IMR-90 (cell line): ENCODE results near the gene PARD3. TPM values are rescaled to one million over a fixed set of nuclear protein-coding genes. Genes with fewer than 3 reads are reported as not detected.

Source experiments
- ATAC-seq: fragments of 200-7000 bp; cut with Tn5 transposase; 2 replicates; pipeline ENCODE4 v1.9.1; 2020; ENCODE audit warnings: low read depth, mild to moderate bottlenecking, moderate library complexity
- BruUV-seq: library from RNA; stranded (reverse); fragments of 400-500 nt; replicated peaks from 2 replicates; lab custom pipeline; 2021; lab: Mats Ljungman, UMichigan
- CTCF ChIA-PET: fragments of 300-600 bp; formaldehyde crosslinking; extraction: SDS; loops from one replicate; lab custom pipeline; 2021; ENCODE audit warnings: antibody characterized with exemption; lab: Yijun Ruan, JAX
- POLR2A ChIA-PET: fragments of 300-600 bp; sonication (Branson Sonifier 250); formaldehyde crosslinking; loops from one replicate; lab custom pipeline; 2022; ENCODE audit warnings: antibody characterized with exemption; ENCODE audit not compliant: unreplicated experiment; lab: Charles Lee
- DNase-seq: peaks from one replicate; pipeline ENCODE4 v3.0.0; 2013
- H2AFZ ChIP-seq: replicated peaks from 2 replicates; pipeline ENCODE3; 2013; ENCODE audit warnings: low read length, mild to moderate bottlenecking; ENCODE audit not compliant: poor library complexity
- H2AK5ac ChIP-seq: 2 replicates; pipeline ENCODE4 v1.6.1; 2013; ENCODE audit warnings: low read depth, low read length, inconsistent platforms
- H2AK9ac ChIP-seq: replicated peaks from 2 replicates; pipeline ENCODE3; 2013; ENCODE audit warnings: mild to moderate bottlenecking, low read depth, low read length, moderate library complexity; ENCODE audit not compliant: poor library complexity
- H2BK120ac ChIP-seq: 2 replicates; pipeline ENCODE4 v1.6.1; 2013; ENCODE audit warnings: low read depth, low read length, inconsistent platforms
- H2BK15ac ChIP-seq: 3 replicates; pipeline ENCODE4 v1.6.1; 2013; ENCODE audit warnings: low read depth, low read length, inconsistent platforms
- H2BK20ac ChIP-seq: 2 replicates; pipeline ENCODE4 v1.6.1; 2013; ENCODE audit warnings: low read depth, mild to moderate bottlenecking, inconsistent platforms, low read length, moderate library complexity
- H2BK5ac ChIP-seq: 2 replicates; pipeline ENCODE4 v1.6.1; 2013; ENCODE audit warnings: mild to moderate bottlenecking, low read depth, low read length, inconsistent platforms; ENCODE audit not compliant: poor library complexity, severe bottlenecking
- H3K14ac ChIP-seq: replicated peaks from 2 replicates; pipeline ENCODE4 v1.6.1; 2013; ENCODE audit warnings: low read depth, low read length, inconsistent platforms
- H3K18ac ChIP-seq: 2 replicates; pipeline ENCODE4 v1.6.1; 2013; ENCODE audit warnings: low read depth, low read length, control low read depth
- H3K23ac ChIP-seq: 2 replicates; pipeline ENCODE4 v1.6.1; 2013; ENCODE audit warnings: low read depth, low read length, inconsistent platforms
- H3K27ac ChIP-seq: 2 replicates; pipeline ENCODE4 v1.5.1; 2013; ENCODE audit warnings: mild to moderate bottlenecking, control low read depth, low read length; ENCODE audit not compliant: insufficient read depth
- H3K27me3 ChIP-seq: 2 replicates; pipeline ENCODE4 v1.6.1; 2013; ENCODE audit warnings: low read length; ENCODE audit not compliant: control insufficient read depth, insufficient read depth
- H3K36me3 ChIP-seq: 2 replicates; pipeline ENCODE4 v1.6.1; 2013; ENCODE audit warnings: low read length, mixed read lengths; ENCODE audit not compliant: control insufficient read depth, insufficient read depth
- H3K4ac ChIP-seq: 2 replicates; pipeline ENCODE4 v1.6.1; 2013; ENCODE audit warnings: low read depth, low read length, inconsistent platforms
- H3K4me1 ChIP-seq: 2 replicates; pipeline ENCODE4 v1.6.1; 2013; ENCODE audit warnings: low read length, mixed read lengths; ENCODE audit not compliant: control insufficient read depth, insufficient read depth
- H3K4me2 ChIP-seq: 2 replicates; pipeline ENCODE4 v1.6.1; 2013; ENCODE audit warnings: low read depth, mild to moderate bottlenecking, control low read depth, low read length, moderate library complexity
- H3K4me3 ChIP-seq: 2 replicates; pipeline ENCODE4 v1.5.1; 2013; ENCODE audit warnings: low read depth, mild to moderate bottlenecking, control low read depth, low read length, moderate library complexity; ENCODE audit not compliant: insufficient read depth
- H3K56ac ChIP-seq: 2 replicates; pipeline ENCODE4 v1.6.1; 2013; ENCODE audit warnings: low read length, inconsistent platforms; ENCODE audit not compliant: insufficient read depth; ENCODE audit errors: extremely low read depth
- H3K79me1 ChIP-seq, 2 experiments: 2 replicates each; pipeline ENCODE4 v1.6.1; 2013; ENCODE audit warnings: low read length in 2 of 2, inconsistent platforms in 1 of 2, low read depth in 1 of 2
- H3K9ac ChIP-seq: 2 replicates; pipeline ENCODE4 v1.6.1; 2013; ENCODE audit warnings: low read depth, low read length, control low read depth
- H3K9me1 ChIP-seq: 2 replicates; pipeline ENCODE4 v1.6.1; 2013; ENCODE audit warnings: low read length, inconsistent platforms; ENCODE audit not compliant: insufficient read depth
- H3K9me3 ChIP-seq: 2 replicates; pipeline ENCODE4 v1.6.1; 2013; ENCODE audit warnings: low read length; ENCODE audit not compliant: control insufficient read depth, insufficient read depth
- H4K20me1 ChIP-seq: 2 replicates; pipeline ENCODE4 v1.6.1; 2013; ENCODE audit warnings: low read length, inconsistent platforms; ENCODE audit not compliant: insufficient read depth
- H4K5ac ChIP-seq: 2 replicates; pipeline ENCODE4 v1.6.1; 2013; ENCODE audit warnings: mild to moderate bottlenecking, low read depth, low read length, control low read depth
- H4K8ac ChIP-seq, 2 experiments: 2 replicates each; pipeline ENCODE4 v1.6.1; 2013; ENCODE audit warnings: low read depth in 2 of 2, low read length in 2 of 2, control low read depth in 1 of 2, inconsistent platforms in 1 of 2
- H4K91ac ChIP-seq: 2 replicates; pipeline ENCODE4 v1.6.1; 2013; ENCODE audit warnings: low read depth, low read length, inconsistent platforms; ENCODE audit not compliant: insufficient read depth
- CEBPB ChIP-seq: IDR thresholded peaks from 2 replicates; pipeline ENCODE4 v1.6.1; 2012; ENCODE audit warnings: low read depth, low read length, improper control_type of control experiment
- MAZ ChIP-seq: IDR thresholded peaks from 2 replicates; pipeline ENCODE4 v1.6.1; 2012; ENCODE audit warnings: low read depth, mild to moderate bottlenecking, low read length, improper control_type of control experiment, moderate library complexity, borderline replicate concordance
- RFX5 ChIP-seq: IDR thresholded peaks from 2 replicates; pipeline ENCODE4 v1.8.0; 2012; ENCODE audit warnings: low read depth, mild to moderate bottlenecking, low read length, moderate library complexity
- WGBS, 2 experiments: methylation state at CpG; one replicate each; pipeline versions ENCODE4 v1.1.5 to v1.1.7; 2013; ENCODE audit warnings: missing lambda C conversion rate in 2 of 2; ENCODE audit not compliant: insufficient read length in 1 of 2; ENCODE audit errors: extremely low coverage in 2 of 2; 5-methylcytosine and 5-hydroxymethylcytosine counted together
- dilution Hi-C: fragments of 300-500 bp; cut with HindIII; formaldehyde crosslinking; loops from one replicate; pipeline ENCODE4 v1.14.3; 2018; ENCODE audit warnings: low sequenced_read_pairs; ENCODE audit not compliant: unreplicated experiment
- in situ Hi-C: fragments of 300-500 bp; cut with MboI; formaldehyde crosslinking; loops from 3 replicates; pipeline ENCODE4 v1.14.3; 2019; ENCODE audit warnings: low sequenced_read_pairs, inconsistent platforms, mixed read lengths
- intact Hi-C: fragments of 100-400 bp; cut with micrococcal nuclease; formaldehyde crosslinking; loops from 2 replicates; pipeline ENCODE4 v1.10.0; 2022
- polyA plus RNA-seq, 3 experiments: library from polyadenylated mRNA; depleted of rRNA; stranded (reverse); fragments of >200 nt; gene quantifications; 2 replicates each; pipeline ENCODE4 v1.2.3, GENCODE V29; 2012; ENCODE audit warnings: low replicate concordance in 1 of 3
- total RNA-seq: library from RNA; depleted of rRNA; stranded (reverse); fragments of >200 nt; gene quantifications from 2 replicates; pipeline ENCODE4 v1.2.3, GENCODE V29; 2012
- TF ChIP-seq, protein P1 (sequence below): conservative IDR thresholded peaks from 2 replicates; pipeline ENCODE4 v1.5.1; 2012; ENCODE audit warnings: mild to moderate bottlenecking, low read depth, low read length, improper control_type of control experiment

Gene PARD3
- total and polyA plus RNA-seq, 2 of the 4 experiments (the other 2 are of a cell fraction) = 14.6 to 37.5 TPM

GRCh38 chr10:34711500-34711899 is 103.6 kb downstream of the PARD3 start:
- dilution Hi-C loops (no loop called here), intact Hi-C loops (no loop called here)

More at GRCh38 chr10:34711500-34711899, 103.6 kb downstream of the PARD3 start:
- peaks cover 32% of the 10 kb centered on the region for H3K4me1 ChIP-seq
- no peak overlapping the region for H3K9ac ChIP-seq
- H3K9me3 ChIP-seq = no peaks in the 10 kb centered on the region
- ATAC-seq (peak; percentile 3; the same call in 1 of the 2 replicates), DNase-seq (no peak)
- no CpG with 5 or more reads among the region's 3 CpGs for WGBS, 2 experiments
- no peak for TF ChIP-seq MAZ
- no peak for TF ChIP-seq CEBPB
- TF ChIP-seq, protein P1, sequence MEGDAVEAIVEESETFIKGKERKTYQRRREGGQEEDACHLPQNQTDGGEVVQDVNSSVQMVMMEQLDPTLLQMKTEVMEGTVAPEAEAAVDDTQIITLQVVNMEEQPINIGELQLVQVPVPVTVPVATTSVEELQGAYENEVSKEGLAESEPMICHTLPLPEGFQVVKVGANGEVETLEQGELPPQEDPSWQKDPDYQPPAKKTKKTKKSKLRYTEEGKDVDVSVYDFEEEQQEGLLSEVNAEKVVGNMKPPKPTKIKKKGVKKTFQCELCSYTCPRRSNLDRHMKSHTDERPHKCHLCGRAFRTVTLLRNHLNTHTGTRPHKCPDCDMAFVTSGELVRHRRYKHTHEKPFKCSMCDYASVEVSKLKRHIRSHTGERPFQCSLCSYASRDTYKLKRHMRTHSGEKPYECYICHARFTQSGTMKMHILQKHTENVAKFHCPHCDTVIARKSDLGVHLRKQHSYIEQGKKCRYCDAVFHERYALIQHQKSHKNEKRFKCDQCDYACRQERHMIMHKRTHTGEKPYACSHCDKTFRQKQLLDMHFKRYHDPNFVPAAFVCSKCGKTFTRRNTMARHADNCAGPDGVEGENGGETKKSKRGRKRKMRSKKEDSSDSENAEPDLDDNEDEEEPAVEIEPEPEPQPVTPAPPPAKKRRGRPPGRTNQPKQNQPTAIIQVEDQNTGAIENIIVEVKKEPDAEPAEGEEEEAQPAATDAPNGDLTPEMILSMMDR = no peak
- no peak for TF ChIP-seq RFX5
- H2BK5ac ChIP-seq = no peak overlapping the region
- H2BK20ac ChIP-seq = peak overlapping the region; percentile 43; the same call in 1 of the 2 replicates
- H2AK5ac ChIP-seq = peak overlapping the region; percentile 33; the same call in 1 of the 2 replicates
- H3K18ac ChIP-seq = no peak overlapping the region
- peak overlapping the region; percentile 48; the same call in 1 of the 2 replicates for H3K23ac ChIP-seq
- no peak overlapping the region for H4K5ac ChIP-seq
- no peak overlapping the region for H3K56ac ChIP-seq
- H3K4me2 ChIP-seq = no peak overlapping the region
- H3K36me3 ChIP-seq = no peaks in the 10 kb centered on the region
- H3K27me3 ChIP-seq = no peaks in the 10 kb centered on the region
- no peak overlapping the region for H2AK9ac ChIP-seq
- peaks cover 41 to 66% of the 10 kb centered on the region in 2 experiments for H3K79me1 ChIP-seq
- H2BK120ac ChIP-seq = peak overlapping the region; percentile 65; the same call in 1 of the 2 replicates
- peak overlapping the region; percentile 46 for H3K14ac ChIP-seq
- ChIA-PET CTCF (interaction anchor here (0.9 kb wide), 1 partner anchor 41 kb away, joined by 4 read pairs; no protein-coding TSS in a partner anchor), POLR2A (no interaction called here)
- H4K91ac ChIP-seq = peak overlapping the region; percentile 16; the same call in 1 of the 2 replicates
- H3K9me1 ChIP-seq = peaks cover 31% of the 10 kb centered on the region
- BruUV-seq = no TSS peak
- H3K4me3 ChIP-seq = no peak overlapping the region
- H4K20me1 ChIP-seq = peaks cover 9% of the 10 kb centered on the region; the same call in 1 of the 2 replicates
- peak overlapping the region; percentile 76; the same call in 1 of the 2 replicates for H3K4ac ChIP-seq
- peak overlapping the region; percentile 38; the same call in 1 of the 3 replicates for H2BK15ac ChIP-seq
- H4K8ac ChIP-seq = no peak overlapping the region; a peak in 1 of 4 replicates
- in situ Hi-C loops = no loop called here
- H2AFZ ChIP-seq = no peak overlapping the region
- H3K27ac ChIP-seq = no peak overlapping the region
